Ecto neural progenitor cell (in vitro differentiated cells): ENCODE measurements around the gene EBF4.

Experiments used
- DNase-seq: peaks from one replicate; pipeline ENCODE4 v3.0.0-alpha.2; 2018; ENCODE audit warnings: low spot score

EBF4 gene

DNA sequence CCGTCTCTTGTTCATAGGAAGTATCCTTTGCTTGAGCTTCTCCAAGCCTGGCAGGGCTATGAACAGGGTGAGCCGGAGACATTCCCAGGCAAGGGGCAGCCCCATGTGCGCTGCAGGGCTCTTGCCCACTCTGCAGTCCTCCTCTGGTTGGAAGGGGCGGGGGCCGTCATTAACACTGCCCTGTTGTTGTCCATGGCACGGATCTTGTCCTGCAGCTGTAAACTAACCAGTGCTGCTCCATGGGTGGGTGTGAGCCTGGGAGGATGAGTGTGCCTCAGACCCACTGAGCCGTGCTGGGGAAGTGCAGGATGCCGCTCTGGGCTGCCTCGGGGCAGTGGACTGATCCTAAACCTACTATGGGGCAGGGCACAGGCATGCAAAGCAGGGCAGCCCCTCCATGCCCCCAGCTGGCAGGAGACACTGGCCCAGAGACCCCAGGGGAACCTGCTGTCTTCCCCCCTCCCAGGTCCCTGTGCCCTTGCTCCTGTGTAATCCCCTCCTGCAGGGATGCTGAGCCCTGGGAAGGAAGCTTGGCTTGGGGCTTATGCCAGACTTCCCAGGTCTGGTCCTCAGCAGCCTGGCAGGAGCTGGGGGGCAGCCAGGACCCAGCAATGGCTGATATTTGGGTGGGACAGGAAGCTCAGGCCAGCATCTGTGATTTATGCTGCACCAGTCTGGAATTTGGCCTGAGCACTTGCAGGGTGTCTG, 8.5 kb downstream of the EBF4 start:
- DNase-seq, result peak; percentile 54

DNA sequence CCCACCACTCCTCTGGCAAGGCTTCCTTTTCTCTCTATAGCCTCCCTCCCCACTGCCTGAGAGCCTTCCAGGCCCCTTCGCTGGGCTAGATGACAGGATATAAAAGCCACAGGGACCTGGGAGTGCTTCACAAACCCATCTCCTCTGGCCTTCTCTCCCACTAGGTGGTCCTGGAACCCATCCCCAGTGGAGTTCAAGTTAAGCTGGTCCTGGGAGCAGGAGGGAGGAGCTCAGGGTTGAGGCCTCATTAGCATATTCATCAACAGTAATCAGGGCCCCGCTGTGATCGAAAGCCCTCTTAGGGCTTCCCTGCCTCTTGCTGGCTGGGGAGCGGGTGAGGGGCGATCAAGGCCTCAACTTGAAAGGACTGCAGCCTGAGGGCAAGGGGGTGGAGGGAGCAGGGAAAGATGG, 9.1 kb downstream of the EBF4 start:
- DNase-seq, result peak; percentile 40

- DNase-seq, result no peak
Measured at GRCh38 chr20:2703716-2704475, 11.3 kb downstream of the EBF4 start.

DNA sequence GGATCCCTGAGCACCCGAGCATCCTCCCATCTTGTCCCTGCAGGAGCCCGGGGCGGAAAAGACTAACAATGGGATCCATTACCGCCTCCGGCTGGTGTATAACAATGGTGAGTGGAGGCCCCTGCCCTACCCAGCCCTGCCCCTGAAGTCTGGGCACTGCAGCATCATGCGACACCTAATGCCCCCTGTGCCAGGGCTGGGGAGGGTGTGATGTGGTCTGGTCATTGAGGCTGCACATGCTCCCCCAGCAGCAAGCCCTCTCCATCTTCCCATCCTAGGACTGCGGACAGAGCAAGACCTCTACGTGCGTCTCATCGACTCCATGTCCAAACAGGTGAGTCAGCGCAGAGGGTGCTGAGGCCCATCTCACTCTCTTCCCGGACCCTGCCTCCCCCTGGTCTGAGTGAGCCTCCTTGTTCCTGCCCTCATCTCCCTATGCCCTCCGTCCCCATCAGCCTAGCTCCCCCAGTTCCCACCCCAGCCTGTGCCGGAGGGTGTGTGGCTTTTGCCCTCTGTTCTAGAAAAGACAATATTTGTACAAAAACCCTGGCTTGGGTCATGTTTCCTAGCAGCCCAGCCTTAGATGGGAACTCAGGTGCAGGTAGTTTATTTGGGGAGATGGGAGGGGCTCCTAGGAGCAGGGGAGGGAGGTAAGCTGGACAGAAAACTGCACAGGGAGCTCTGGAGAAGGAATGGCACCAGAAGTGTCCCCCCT, 13.5 kb downstream of the EBF4 start:
- DNase-seq, result no peak

- no peak for DNase-seq
Measured at GRCh38 chr20:2706688-2707352, 14.2 kb downstream of the EBF4 start.

DNA sequence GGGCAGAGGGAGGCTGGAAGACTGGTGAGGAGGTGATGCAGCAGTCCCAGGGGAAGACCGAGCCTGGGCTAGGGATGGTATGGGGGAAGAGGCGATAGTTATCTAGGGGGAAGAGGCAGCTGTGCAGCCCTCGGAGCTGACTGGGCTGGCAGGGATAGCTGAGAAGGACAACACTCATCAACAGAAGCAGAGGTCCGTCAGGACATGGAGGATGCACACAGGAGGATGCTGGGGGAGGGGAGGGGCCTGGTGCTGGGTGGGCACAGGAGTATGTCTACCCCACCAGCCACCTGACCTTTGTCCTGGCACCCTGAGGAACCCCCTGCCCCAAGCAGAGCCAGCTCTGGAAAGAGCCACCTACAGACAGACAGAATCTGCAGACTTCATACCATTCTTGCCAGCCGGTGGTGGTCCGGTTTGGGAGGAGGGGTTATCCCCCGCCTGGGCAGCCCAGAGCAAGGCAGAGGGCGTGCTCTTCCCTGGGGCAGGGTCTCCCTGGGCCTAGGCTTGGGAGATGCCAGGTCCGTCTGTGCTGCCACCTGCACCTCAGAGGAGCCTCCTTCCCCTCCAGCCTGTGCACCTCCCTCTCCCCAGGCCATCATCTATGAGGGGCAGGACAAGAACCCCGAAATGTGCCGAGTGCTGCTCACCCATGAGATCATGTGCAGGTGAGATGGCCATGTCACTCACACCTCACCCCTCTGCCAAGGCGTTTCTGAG, 14.9 kb downstream of the EBF4 start:
- no peak for DNase-seq

DNA sequence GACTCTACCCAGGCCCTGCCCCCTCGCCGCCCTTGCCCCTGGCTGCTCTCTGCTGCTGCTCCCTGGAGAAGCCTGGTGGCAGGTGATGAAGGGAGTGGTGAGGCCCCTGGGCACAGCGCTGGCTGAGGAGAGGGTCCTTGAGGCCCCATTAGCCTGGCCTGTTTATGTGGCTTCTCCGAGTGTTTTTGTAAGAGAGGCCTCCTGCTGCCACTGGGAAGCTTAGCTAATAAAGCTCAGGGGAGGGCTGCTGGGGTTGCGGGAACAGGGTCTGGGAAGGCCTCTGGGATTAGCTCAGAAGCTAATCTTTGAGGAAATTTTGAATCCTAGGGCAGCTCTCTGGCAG, 15.5 kb downstream of the EBF4 start:
- DNase-seq, result no peak

DNA sequence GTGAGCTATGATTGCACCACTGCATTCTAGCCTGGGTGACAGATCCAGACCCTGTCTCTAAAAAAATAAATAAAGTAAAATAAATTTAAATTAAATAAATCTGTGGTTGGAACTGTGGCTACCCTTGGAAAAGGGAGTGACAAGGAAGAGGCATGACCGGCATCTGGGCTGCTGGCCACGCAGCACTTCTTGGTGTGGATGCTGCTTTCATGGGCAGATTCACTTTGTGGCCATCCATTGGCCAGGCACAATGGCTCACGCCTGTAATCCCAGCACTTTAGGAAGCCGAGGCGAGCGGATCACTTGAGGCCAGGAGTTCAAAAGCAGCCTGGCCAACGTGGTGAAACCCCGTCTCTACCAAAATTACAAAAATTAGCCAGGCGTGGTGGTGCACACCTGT, 16.1 kb downstream of the EBF4 start:
- no peak for DNase-seq

DNA sequence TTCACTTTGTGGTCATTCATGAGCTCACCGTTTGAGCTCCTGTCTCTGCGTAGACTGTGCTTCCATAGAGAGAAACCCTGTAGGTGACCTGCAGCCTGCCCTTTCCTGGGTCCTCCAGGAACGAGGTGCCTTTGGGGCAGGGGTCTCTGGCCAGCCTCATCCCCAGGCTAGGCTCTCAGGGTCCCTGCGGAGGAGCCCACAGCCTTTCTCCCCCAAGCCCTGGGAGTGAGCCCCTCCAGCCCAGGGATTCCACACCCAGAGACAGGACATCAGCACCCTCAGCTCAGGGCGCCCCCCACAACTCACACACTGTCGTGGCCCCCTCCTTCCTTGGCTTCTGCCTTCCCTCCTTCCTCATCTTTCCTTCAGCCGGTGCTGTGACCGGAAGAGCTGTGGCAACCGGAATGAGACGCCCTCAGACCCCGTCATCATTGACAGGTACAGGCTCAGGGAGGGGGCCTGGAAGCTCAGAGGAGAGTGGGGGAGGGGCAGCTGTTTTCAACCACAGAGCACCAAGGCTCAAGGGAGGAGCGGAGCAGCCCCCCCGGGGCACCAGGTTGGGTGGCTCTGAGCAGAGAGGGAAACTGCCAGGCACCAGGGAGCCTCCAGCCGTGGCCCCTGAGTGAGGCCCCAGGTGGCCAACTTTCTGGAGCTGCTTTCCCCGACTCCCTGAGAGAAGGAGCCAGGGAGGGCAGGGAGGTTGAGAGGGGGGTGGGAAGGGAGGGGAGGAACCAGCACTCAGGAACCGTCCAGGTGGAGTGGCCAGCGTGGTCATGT, 16.8 kb downstream of the EBF4 start:
- no peak for DNase-seq

DNA sequence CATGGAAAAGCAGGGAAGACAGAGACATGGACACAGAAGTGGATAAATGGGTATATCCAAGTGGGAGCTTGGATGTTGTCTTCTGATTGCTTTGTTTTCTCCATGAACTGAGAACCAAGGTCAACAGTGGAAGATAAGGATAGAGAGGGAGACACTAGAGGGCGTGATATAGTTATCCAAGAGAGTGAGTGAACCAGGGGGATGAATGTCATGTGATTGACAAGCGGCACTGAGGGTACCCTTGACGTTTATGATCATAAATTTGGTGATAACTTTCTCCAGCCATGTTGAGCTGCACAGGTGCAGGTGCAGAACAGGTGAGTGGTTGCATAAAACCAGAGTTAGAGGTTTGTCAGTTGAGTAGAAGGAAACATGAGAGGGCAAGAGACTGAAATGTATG, 20.7 kb downstream of the EBF4 start:
- DNase-seq, result no peak

DNA sequence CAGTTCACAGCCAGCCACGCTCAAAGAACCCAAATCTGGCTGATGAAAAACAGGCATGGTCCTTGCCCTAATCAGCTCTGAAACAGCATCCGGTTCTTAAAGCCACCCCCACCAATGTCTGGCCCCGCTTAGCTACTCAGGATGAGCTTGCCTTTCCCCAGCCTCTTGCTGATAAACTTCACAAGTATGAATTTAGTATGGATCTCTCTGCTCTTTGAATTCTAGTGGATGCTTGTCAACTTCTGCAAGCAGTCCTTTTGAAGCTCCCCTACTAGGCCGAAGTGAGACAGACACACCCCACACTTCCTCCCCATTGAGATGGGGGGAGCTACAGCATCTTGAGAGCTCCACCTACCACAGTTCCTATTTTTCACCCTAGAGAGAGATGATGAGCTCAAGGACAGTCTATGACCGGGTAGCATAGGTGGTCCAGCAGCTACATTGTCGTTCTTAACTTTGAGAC, 36.7 kb downstream of the EBF4 start:
- peak; percentile 15 for DNase-seq

DNA sequence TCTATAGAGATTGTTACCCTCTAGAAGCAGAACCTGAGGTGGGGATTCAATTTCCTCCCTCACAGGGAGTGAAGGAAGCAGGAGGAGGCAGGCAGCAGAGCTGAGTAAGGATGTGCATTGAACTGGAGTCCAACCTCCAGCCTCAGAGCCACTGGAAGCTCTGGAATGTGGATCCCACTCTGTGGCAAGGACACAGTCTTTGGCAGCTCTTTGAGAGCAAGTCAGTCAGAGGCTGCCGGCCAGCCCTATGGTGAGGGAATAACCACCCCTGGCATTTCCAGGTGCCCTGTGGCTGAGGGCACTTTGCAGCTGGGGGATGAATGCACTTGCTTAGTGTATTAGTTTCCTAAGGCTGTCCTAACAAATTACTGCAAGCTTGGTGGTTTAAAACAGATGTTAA, 37.2 kb downstream of the EBF4 start:
- peak; percentile 39 for DNase-seq

- no peak for DNase-seq
Measured at GRCh38 chr20:2734899-2735298, 42.3 kb downstream of the EBF4 start.

DNA sequence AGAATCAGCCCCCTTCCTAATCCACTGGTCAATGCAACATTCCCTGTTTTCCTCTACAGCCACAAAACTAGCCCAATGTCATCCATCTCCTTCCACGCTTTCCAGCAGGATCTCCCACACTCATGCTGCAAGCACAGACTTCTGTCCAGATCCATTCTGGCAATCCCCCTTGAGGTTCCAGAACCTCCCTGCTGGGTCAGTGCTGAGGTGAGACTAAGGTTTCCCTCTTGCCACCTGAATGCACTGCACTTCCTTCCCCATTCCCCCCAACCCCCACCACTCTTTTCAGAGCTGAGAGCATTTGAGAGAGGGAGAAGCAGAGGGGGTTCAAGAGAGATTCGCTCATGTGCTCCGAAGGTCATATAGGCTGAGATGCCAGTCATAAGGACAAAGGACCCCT, 43.9 kb downstream of the EBF4 start:
- DNase-seq, result peak; percentile 9

- DNase-seq, result peak; percentile 18
Measured at GRCh38 chr20:2738331-2739041, 45.9 kb downstream of the EBF4 start.

DNA sequence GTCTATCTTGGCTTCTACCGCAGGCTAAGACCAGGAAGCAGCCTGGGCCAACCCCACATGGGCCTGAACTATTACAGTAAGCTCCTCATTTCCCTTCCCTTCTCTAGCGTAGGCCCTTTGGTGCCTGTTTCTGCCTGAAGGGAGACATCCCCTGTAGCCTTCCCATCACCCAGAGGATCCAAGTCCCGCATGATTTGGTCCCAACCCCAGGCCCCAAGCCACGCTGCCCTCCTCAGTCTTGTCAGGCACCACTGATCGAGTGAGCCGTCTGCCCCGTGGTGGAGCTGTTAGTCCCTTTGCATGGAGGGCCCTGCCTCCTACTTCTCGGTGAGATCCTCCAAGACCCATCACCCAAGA, 46.4 kb downstream of the EBF4 start:
- DNase-seq, result peak; percentile 32

GRCh38 chr20:2740702-2741101, 48.1 kb downstream of the EBF4 start:
- DNase-seq, result peak; percentile 38

DNA sequence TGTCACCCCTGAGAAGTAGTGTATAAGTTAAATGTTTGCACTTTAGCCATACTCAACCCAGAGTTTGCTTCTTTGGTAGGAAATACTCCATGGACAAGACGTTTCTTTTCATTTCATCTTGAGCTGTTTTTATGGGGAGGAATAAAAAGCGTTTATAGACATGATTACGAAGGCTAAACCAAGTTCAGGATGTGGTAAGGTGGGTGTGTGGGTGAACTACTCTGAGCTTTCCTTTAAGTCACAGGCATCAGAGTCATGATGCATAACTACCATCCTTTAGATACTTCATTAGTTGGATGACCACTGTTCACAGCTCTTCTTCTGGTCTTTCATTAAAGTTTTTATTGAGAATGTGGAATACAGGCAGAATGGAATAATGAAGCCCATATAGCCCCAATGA, 48.9 kb downstream of the EBF4 start:
- no peak for DNase-seq

DNA sequence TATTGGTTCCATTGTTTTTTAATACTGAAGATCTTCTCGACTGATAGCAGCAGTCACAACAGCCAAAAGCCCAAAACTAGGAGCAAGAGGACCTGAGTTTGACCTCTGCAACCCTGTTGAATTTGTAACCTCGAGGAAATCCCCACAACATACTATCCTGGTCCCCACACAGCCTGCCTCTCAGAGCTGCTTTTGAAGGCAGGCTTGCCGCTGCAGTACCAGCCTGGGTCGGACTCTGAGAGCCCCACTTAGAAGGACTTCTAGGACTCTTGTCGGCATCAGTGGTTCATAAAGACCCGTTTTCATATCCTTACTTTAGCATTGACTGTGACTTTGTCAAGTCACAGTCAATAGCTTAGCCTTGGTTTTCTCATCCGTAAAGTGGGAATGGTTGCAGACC, 49.3 kb downstream of the EBF4 start:
- peak; percentile 12 for DNase-seq

GRCh38 chr20:2742431-2742830, 49.9 kb downstream of the EBF4 start:
- DNase-seq, result peak; percentile 39
